Tibial nerve (tissue), 4 donors: ENCODE results near the gene SYNE3. TPM values are rescaled to one million over a fixed set of nuclear protein-coding genes. Genes with fewer than 3 reads are reported as not detected.

ENCODE experiments used
- DNase-seq, 2 donors: peaks; one replicate each; pipeline ENCODE4 v3.0.0-alpha.2; 2019; ENCODE audit warnings: low spot score in 2 of 2
- H3K27ac ChIP-seq, 4 donors: fragments of 200-600 bp; sonication (generic) in 3 of 4; one replicate each; pipeline ENCODE4 v1.5.1; 2017 to 2019; ENCODE audit warnings: mild to moderate bottlenecking in 1 of 4
- H3K27me3 ChIP-seq, 2 donors: fragments of 200-600 bp; sonication (generic) in 1 of 2; one replicate each; pipeline versions ENCODE4 v1.5.1 to v1.6.0; 2017 to 2019
- H3K36me3 ChIP-seq, 3 donors: fragments of 200-600 bp; sonication (generic); one replicate each; pipeline ENCODE4 v1.5.1; 2018 to 2019
- H3K4me1 ChIP-seq, 4 donors: fragments of 200-600 bp; sonication (generic) in 3 of 4; one replicate each; pipeline ENCODE4 v1.5.1; 2017 to 2019
- H3K4me3 ChIP-seq, 4 donors: fragments of 200-600 bp; sonication (generic) in 3 of 4; one replicate each; pipeline ENCODE4 v1.5.1; 2017 to 2019; ENCODE audit warnings: mild to moderate bottlenecking in 1 of 4, moderate library complexity in 1 of 4
- H3K9me3 ChIP-seq, 4 donors: fragments of 200-600 bp; sonication (generic) in 3 of 4; one replicate each; pipeline ENCODE4 v1.5.1; 2017 to 2019
- CTCF ChIP-seq, 5 experiments: fragments of 200-600 bp in 3 of 5; fragments of 450-650 bp in 2 of 5; sonication (generic) in 3 of 5; IDR thresholded peaks; one replicate each; pipeline ENCODE4 v1.5.1; 2016 to 2019; ENCODE audit warnings: antibody characterized with exemption in 5 of 5, mild to moderate bottlenecking in 3 of 5, moderate library complexity in 2 of 5
- EP300 ChIP-seq, 2 donors: sonication (generic); formaldehyde crosslinking; IDR thresholded peaks; one replicate each; pipeline ENCODE4 v1.6.1; 2017; ENCODE audit warnings: antibody characterized with exemption in 2 of 2, mild to moderate bottlenecking in 1 of 2
- POLR2A ChIP-seq, 2 donors: fragments of 450-650 bp; IDR thresholded peaks; one replicate each; pipeline ENCODE4 v1.6.1; 2017; ENCODE audit warnings: antibody characterized with exemption in 2 of 2, mild to moderate bottlenecking in 2 of 2, moderate library complexity in 2 of 2
- WGBS, 2 donors: methylation state at CpG; one replicate each; pipeline ENCODE4 v1.1.5; 2018; 5-methylcytosine and 5-hydroxymethylcytosine counted together
- total RNA-seq, 4 donors: library from RNA; depleted of rRNA; stranded (reverse); fragments of >200 nt; gene quantifications; one replicate each; pipeline ENCODE4 v1.1.0, GENCODE V29; 2016

Gene SYNE3
- total RNA-seq, 4 donors from 2014 or later, result 71.0 to 106 (median 87.5) TPM

- 98% methylated on average over 5 of the region's 5 CpGs for WGBS, 2 donors
- H3K36me3 ChIP-seq, result peaks cover 0 to 20% (median 0%) of the 10 kb centered on the region in 3 donors
- TF ChIP-seq EP300 (IDR thresholded peaks at IDR 0.05) (no peak), POLR2A (IDR thresholded peaks at IDR 0.05) (no peak), CTCF (IDR thresholded peaks at IDR 0.05) (no peak)
- no peaks in the 10 kb centered on the region for H3K27me3 ChIP-seq
- no peak for DNase-seq
- H3K9me3 ChIP-seq, result no peaks in the 10 kb centered on the region
- peaks cover 0 to 21% (median 2%) of the 10 kb centered on the region in 4 donors for H3K4me1 ChIP-seq
- no peak overlapping the region for H3K4me3 ChIP-seq
- no peak overlapping the region for H3K27ac ChIP-seq
Observed at GRCh38 chr14:95543021-95543420, 26.6 kb upstream of the SYNE3 start.

GRCh38 chr14:95541932-95542930, 25.8 kb upstream of the SYNE3 start:
- no peaks in the 10 kb centered on the region for H3K9me3 ChIP-seq
- WGBS, 2 donors, result 88 to 90% methylated on average over 8 of the region's 8 CpGs
- H3K27ac ChIP-seq, result no peak overlapping the region
- H3K36me3 ChIP-seq, result peaks cover 0 to 20% (median 0%) of the 10 kb centered on the region in 3 donors
- TF ChIP-seq POLR2A (IDR thresholded peaks at IDR 0.05), result no peak
- TF ChIP-seq CTCF (IDR thresholded peaks at IDR 0.05), result no peak
- no peak for TF ChIP-seq EP300 (IDR thresholded peaks at IDR 0.05)
- no peaks in the 10 kb centered on the region for H3K27me3 ChIP-seq
- peaks cover 0 to 22% (median 7%) of the 10 kb centered on the region in 4 donors for H3K4me1 ChIP-seq
- no peak for DNase-seq
- no peak overlapping the region for H3K4me3 ChIP-seq

GRCh38 chr14:95541346-95541745, 24.9 kb upstream of the SYNE3 start:
- H3K4me1 ChIP-seq, result peaks cover 0 to 30% (median 13%) of the 10 kb centered on the region in 4 donors
- no peak for TF ChIP-seq CTCF (IDR thresholded peaks at IDR 0.05)
- WGBS, 2 donors, result 69 to 83% methylated on average over 4 of the region's 4 CpGs
- H3K4me3 ChIP-seq, result no peak overlapping the region
- no peaks in the 10 kb centered on the region for H3K9me3 ChIP-seq
- peaks cover 0 to 20% (median 0%) of the 10 kb centered on the region in 3 donors for H3K36me3 ChIP-seq
- no peaks in the 10 kb centered on the region for H3K27me3 ChIP-seq
- DNase-seq, result no peak
- no peak overlapping the region for H3K27ac ChIP-seq

GRCh38 chr14:95540236-95540855, 23.9 kb upstream of the SYNE3 start:
- DNase-seq, result no peak
- no peaks in the 10 kb centered on the region for H3K9me3 ChIP-seq
- H3K27me3 ChIP-seq, result no peaks in the 10 kb centered on the region
- H3K4me3 ChIP-seq, result no peak overlapping the region
- TF ChIP-seq EP300 (IDR thresholded peaks at IDR 0.05), result no peak
- no peak for TF ChIP-seq CTCF (IDR thresholded peaks at IDR 0.05)
- TF ChIP-seq POLR2A (IDR thresholded peaks at IDR 0.05), result no peak
- 94 to 97% methylated on average over 6 of the region's 6 CpGs for WGBS, 2 donors
- no peak overlapping the region for H3K27ac ChIP-seq
- H3K36me3 ChIP-seq, result peaks cover 0 to 18% (median 0%) of the 10 kb centered on the region in 3 donors
- H3K4me1 ChIP-seq, result peaks cover 0 to 29% (median 20%) of the 10 kb centered on the region in 4 donors
